Nephron progenitor cell (in vitro differentiated cells): ENCODE results near the gene NOCT.

Experiments
- DNase-seq: peaks from one replicate; pipeline ENCODE4 v3.0.0; 2021
- H3K27ac Mint-ChIP-seq: 2 replicates; pipeline ENCODE4 v1.8.0; 2021; ENCODE audit warnings: mild to moderate bottlenecking, moderate library complexity, mixed read lengths
- H3K27me3 Mint-ChIP-seq: 2 replicates; pipeline ENCODE4 v1.8.0; 2021; ENCODE audit warnings: mild to moderate bottlenecking, low read depth, mixed read lengths; ENCODE audit not compliant: poor library complexity
- H3K36me3 Mint-ChIP-seq: 2 replicates; pipeline ENCODE4 v1.8.0; 2021; ENCODE audit warnings: low read depth, mixed read lengths
- H3K4me1 Mint-ChIP-seq: 2 replicates; pipeline ENCODE4 v1.8.0; 2021; ENCODE audit warnings: mixed read lengths
- H3K4me3 Mint-ChIP-seq: 2 replicates; pipeline ENCODE4 v1.8.0; 2021; ENCODE audit warnings: mild to moderate bottlenecking, moderate library complexity, mixed read lengths
- H3K9me3 Mint-ChIP-seq: 2 replicates; pipeline ENCODE4 v1.8.0; 2021; ENCODE audit warnings: mild to moderate bottlenecking, moderate library complexity, mixed read lengths
- TF ChIP-seq, protein P1 (sequence below): fragments of 200-600 bp; sonication (generic); IDR thresholded peaks from 2 replicates; pipeline ENCODE4 v1.5.0; 2021; ENCODE audit warnings: antibody characterized with exemption

NOCT gene, protein sequence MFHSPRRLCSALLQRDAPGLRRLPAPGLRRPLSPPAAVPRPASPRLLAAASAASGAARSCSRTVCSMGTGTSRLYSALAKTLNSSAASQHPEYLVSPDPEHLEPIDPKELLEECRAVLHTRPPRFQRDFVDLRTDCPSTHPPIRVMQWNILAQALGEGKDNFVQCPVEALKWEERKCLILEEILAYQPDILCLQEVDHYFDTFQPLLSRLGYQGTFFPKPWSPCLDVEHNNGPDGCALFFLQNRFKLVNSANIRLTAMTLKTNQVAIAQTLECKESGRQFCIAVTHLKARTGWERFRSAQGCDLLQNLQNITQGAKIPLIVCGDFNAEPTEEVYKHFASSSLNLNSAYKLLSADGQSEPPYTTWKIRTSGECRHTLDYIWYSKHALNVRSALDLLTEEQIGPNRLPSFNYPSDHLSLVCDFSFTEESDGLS

GRCh38 chr4:139015269-139015947, at the start of gene NOCT:
Gene NOCT (plus strand): TSS chr4:139015781. CDS start chr4:139015982, 201 bp downstream.
- H3K9me3 Mint-ChIP-seq, result no peaks in the 10 kb centered on the region
- H3K27ac Mint-ChIP-seq, result peak within 1 kb of the TSS; percentile 100
- peak; percentile 88 for DNase-seq
- peak within 1 kb of the TSS; percentile 97 for H3K4me3 Mint-ChIP-seq
- peaks cover 10% of the 10 kb centered on the region for H3K36me3 Mint-ChIP-seq
- peaks cover 53% of the 10 kb centered on the region for H3K4me1 Mint-ChIP-seq
- TF ChIP-seq, protein P1, sequence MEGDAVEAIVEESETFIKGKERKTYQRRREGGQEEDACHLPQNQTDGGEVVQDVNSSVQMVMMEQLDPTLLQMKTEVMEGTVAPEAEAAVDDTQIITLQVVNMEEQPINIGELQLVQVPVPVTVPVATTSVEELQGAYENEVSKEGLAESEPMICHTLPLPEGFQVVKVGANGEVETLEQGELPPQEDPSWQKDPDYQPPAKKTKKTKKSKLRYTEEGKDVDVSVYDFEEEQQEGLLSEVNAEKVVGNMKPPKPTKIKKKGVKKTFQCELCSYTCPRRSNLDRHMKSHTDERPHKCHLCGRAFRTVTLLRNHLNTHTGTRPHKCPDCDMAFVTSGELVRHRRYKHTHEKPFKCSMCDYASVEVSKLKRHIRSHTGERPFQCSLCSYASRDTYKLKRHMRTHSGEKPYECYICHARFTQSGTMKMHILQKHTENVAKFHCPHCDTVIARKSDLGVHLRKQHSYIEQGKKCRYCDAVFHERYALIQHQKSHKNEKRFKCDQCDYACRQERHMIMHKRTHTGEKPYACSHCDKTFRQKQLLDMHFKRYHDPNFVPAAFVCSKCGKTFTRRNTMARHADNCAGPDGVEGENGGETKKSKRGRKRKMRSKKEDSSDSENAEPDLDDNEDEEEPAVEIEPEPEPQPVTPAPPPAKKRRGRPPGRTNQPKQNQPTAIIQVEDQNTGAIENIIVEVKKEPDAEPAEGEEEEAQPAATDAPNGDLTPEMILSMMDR, result no peak
- peaks cover 2% of the 10 kb centered on the region for H3K27me3 Mint-ChIP-seq

DNA sequence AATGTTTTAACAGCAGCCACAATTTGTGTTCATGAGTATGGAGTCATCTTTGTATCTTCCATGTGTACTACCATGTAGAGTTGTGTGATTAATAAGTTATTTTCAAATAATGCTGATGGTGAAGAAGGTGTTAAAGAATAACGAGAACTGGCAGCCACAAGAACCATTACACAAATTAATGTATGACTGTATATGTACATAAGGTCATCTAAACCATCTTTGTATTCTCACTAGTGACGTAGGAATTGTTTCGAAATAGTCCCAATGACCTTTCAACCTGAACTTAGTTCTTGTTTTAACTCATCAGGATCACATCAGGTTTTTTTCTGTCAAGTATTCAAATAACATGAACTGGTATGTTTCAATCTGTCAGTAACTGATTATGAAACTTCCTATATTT, 48.3 kb upstream of the NOCT start:
- Mint-ChIP-seq H3K4me3 (no peak overlapping the region), H3K9me3 (no peaks in the 10 kb centered on the region), H3K27ac (no peak overlapping the region), H3K27me3 (peaks cover 6% of the 10 kb centered on the region), H3K36me3 (no peaks in the 10 kb centered on the region), H3K4me1 (no peaks in the 10 kb centered on the region)
- DNase-seq, result no peak
- TF ChIP-seq, protein P1, result no peak

DNA sequence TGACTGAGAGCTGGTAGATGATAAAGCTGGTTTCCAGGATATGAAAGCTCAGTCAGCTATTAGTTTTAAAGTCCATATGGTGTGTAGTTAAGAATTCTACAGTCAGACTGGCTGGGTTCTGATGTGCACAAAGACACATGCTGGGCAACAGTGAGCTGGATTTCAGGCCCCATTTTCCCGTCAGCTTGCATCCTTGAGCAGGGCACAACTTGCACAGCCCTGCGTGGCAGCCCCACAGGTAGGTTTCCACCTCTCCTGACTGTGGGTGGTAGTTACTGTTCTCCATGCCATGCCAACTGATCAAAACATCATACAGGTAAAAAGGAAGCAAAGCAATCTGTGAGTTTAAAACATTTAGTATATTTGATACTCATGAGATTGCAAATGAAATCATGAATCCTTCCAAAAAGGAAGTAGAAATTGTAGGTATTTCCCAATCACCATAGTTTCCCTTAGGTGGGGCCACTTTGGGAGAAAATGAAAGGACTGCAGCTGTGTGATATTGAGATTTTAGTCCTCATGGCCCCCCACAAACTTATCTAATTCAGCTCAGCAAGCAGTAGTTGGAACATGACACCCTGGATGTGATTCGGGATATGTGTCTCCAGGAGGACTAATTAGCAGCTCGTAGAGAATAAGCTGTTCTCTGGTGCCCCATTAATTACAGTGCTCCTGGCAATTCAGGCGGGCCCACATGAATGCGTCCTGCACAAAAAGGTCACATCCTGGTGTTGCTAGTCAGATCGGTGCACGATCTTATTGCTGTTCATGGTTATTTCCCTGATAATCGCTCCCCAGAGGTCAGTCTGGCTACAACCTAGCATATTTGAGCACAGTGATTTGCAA, 42.4 kb upstream of the NOCT start:
- peaks cover 4% of the 10 kb centered on the region for H3K9me3 Mint-ChIP-seq
- no peaks in the 10 kb centered on the region for H3K36me3 Mint-ChIP-seq
- peaks cover 52% of the 10 kb centered on the region for H3K4me1 Mint-ChIP-seq
- H3K4me3 Mint-ChIP-seq, result peak overlapping the region; percentile 31
- TF ChIP-seq, protein P1, result no peak
- no peak overlapping the region for H3K27ac Mint-ChIP-seq
- peaks cover 9% of the 10 kb centered on the region for H3K27me3 Mint-ChIP-seq
- peak; percentile 24 for DNase-seq

GRCh38 chr4:138975225-138975624, 40.4 kb upstream of the NOCT start:
- TF ChIP-seq, protein P1, result peak; percentile 9
- peaks cover 4% of the 10 kb centered on the region for H3K9me3 Mint-ChIP-seq
- H3K36me3 Mint-ChIP-seq, result no peaks in the 10 kb centered on the region
- peak overlapping the region; percentile 36 for H3K4me3 Mint-ChIP-seq
- H3K27ac Mint-ChIP-seq, result no peak overlapping the region
- no peak for DNase-seq
- H3K4me1 Mint-ChIP-seq, result peaks cover 57% of the 10 kb centered on the region
- peaks cover 9% of the 10 kb centered on the region for H3K27me3 Mint-ChIP-seq

GRCh38 chr4:138976526-138976925, 39.1 kb upstream of the NOCT start:
- DNase-seq, result no peak
- H3K9me3 Mint-ChIP-seq, result peaks cover 4% of the 10 kb centered on the region
- TF ChIP-seq, protein P1, result no peak
- no peak overlapping the region for H3K4me3 Mint-ChIP-seq
- peak overlapping the region; percentile 87 for H3K27ac Mint-ChIP-seq
- H3K27me3 Mint-ChIP-seq, result peaks cover 3% of the 10 kb centered on the region
- peaks cover 57% of the 10 kb centered on the region for H3K4me1 Mint-ChIP-seq
- no peaks in the 10 kb centered on the region for H3K36me3 Mint-ChIP-seq
